HEK293T (cell line): ENCODE measurements around the gene GP5.

Source experiments
- ARNT ChIP-seq: fragments of 450-650 bp; IDR thresholded peaks from 2 replicates; pipeline ENCODE4 v1.6.1; 2017; ENCODE audit warnings: mild to moderate bottlenecking
- HDGF ChIP-seq: fragments of 450-650 bp; IDR thresholded peaks from 2 replicates; pipeline ENCODE4 v1.6.1; 2017; ENCODE audit warnings: antibody characterized with exemption, borderline replicate concordance
- NFRKB ChIP-seq: fragments of 450-650 bp; IDR thresholded peaks from 2 replicates; pipeline ENCODE4 v1.6.1; 2016; ENCODE audit warnings: mild to moderate bottlenecking, moderate library complexity
- PKNOX1 ChIP-seq: fragments of 450-650 bp; IDR thresholded peaks from 2 replicates; pipeline ENCODE4 v1.6.1; 2016
- SP1 ChIP-seq: fragments of 450-650 bp; IDR thresholded peaks from 2 replicates; pipeline ENCODE4 v1.6.1; 2017
- TARDBP ChIP-seq: fragments of 450-650 bp; IDR thresholded peaks from 2 replicates; pipeline ENCODE4 v1.6.1; 2016

- TF ChIP-seq PKNOX1 (no peak), HDGF (no peak), TARDBP (no peak), SP1 (no peak), ARNT (no peak), NFRKB (no peak)
These were observed 18.7 kb downstream of the GP5 start for GRCh38 chr3:194380326-194380725.
